Trophoblast cell (in vitro differentiated cells and primary cell): Measurements from ENCODE around the gene PRELID2.

Experiments
- DNase-seq, 2 donors: peaks; one replicate each; pipeline ENCODE4 v3.0.0-alpha.2; 2016
- H2AFZ ChIP-seq: 2 replicates; pipeline ENCODE4 v1.6.1; 2013; ENCODE audit warnings: low read length, moderate library complexity, mild to moderate bottlenecking; ENCODE audit not compliant: insufficient read depth, poor library complexity
- H2AK5ac ChIP-seq: 2 replicates; pipeline ENCODE4 v1.6.1; 2013; ENCODE audit warnings: mild to moderate bottlenecking, low read length
- H2BK120ac ChIP-seq: 2 replicates; pipeline ENCODE4 v1.6.1; 2013; ENCODE audit warnings: low read length, mild to moderate bottlenecking, moderate library complexity; ENCODE audit not compliant: insufficient read depth, poor library complexity
- H2BK12ac ChIP-seq: 2 replicates; pipeline ENCODE4 v1.6.1; 2013; ENCODE audit warnings: mild to moderate bottlenecking, low read length, moderate library complexity
- H2BK5ac ChIP-seq: 2 replicates; pipeline ENCODE4 v1.6.1; 2013; ENCODE audit warnings: low read length, low read depth, moderate library complexity, mild to moderate bottlenecking; ENCODE audit not compliant: poor library complexity
- H3K14ac ChIP-seq: 2 replicates; pipeline ENCODE4 v1.6.1; 2013; ENCODE audit warnings: mild to moderate bottlenecking, low read length
- H3K18ac ChIP-seq: 2 replicates; pipeline ENCODE4 v1.6.1; 2013; ENCODE audit warnings: mild to moderate bottlenecking, low read length
- H3K23ac ChIP-seq: 2 replicates; pipeline ENCODE4 v1.6.1; 2013; ENCODE audit warnings: low read length
- H3K27ac ChIP-seq: 2 replicates; pipeline ENCODE4 v1.5.1; 2013; ENCODE audit warnings: low read depth, mild to moderate bottlenecking, inconsistent platforms, low read length, moderate library complexity
- H3K27me3 ChIP-seq: 2 replicates; pipeline ENCODE4 v1.6.1; 2013; ENCODE audit warnings: inconsistent platforms, mild to moderate bottlenecking, low read length, moderate library complexity; ENCODE audit not compliant: insufficient read depth
- H3K36me3 ChIP-seq, 2 experiments: 1 replicate in 1 of 2; 2 replicates in 1 of 2; pipeline ENCODE4 v1.6.1; 2013; ENCODE audit warnings: low read length in 2 of 2, mild to moderate bottlenecking in 2 of 2, moderate library complexity in 1 of 2; ENCODE audit not compliant: insufficient read depth in 2 of 2, control insufficient read depth in 1 of 2
- H3K4ac ChIP-seq: 2 replicates; pipeline ENCODE4 v1.6.1; 2013; ENCODE audit warnings: low read depth, mild to moderate bottlenecking, low read length, moderate library complexity
- H3K4me1 ChIP-seq, 2 experiments: 1 replicate in 1 of 2; 2 replicates in 1 of 2; pipeline ENCODE4 v1.6.1; 2013; ENCODE audit warnings: low read length in 2 of 2, mild to moderate bottlenecking in 2 of 2, moderate library complexity in 1 of 2; ENCODE audit not compliant: insufficient read depth in 2 of 2, control insufficient read depth in 1 of 2
- H3K4me2 ChIP-seq: 2 replicates; pipeline ENCODE4 v1.6.1; 2013; ENCODE audit warnings: inconsistent platforms, mild to moderate bottlenecking, low read length, moderate library complexity
- H3K4me3 ChIP-seq: 2 replicates; pipeline ENCODE4 v1.5.1; 2013; ENCODE audit warnings: mild to moderate bottlenecking, low read depth, low read length, inconsistent platforms
- H3K79me1 ChIP-seq: one replicate; pipeline ENCODE4 v1.6.1; 2013; ENCODE audit warnings: low read length
- H3K79me2 ChIP-seq: 2 replicates; pipeline ENCODE4 v1.6.1; 2013; ENCODE audit warnings: low read length, mild to moderate bottlenecking; ENCODE audit not compliant: control insufficient read depth, insufficient read depth, poor library complexity
- H3K9ac ChIP-seq: 2 replicates; pipeline ENCODE4 v1.6.1; 2013; ENCODE audit warnings: mild to moderate bottlenecking, low read length
- H3K9me3 ChIP-seq: 2 replicates; pipeline ENCODE4 v1.6.1; 2013; ENCODE audit warnings: low read depth, mild to moderate bottlenecking, control low read depth, inconsistent platforms, low read length; ENCODE audit not compliant: insufficient read depth
- H4K12ac ChIP-seq: 2 replicates; pipeline ENCODE4 v1.6.1; 2013; ENCODE audit warnings: low read depth, mild to moderate bottlenecking, low read length, moderate library complexity
- H4K8ac ChIP-seq: 2 replicates; pipeline ENCODE4 v1.6.1; 2013; ENCODE audit warnings: low read depth, mild to moderate bottlenecking, low read length, moderate library complexity
- H4K91ac ChIP-seq: one replicate; pipeline ENCODE4 v1.6.1; 2013; ENCODE audit warnings: low read depth, mild to moderate bottlenecking, low read length, moderate library complexity
- WGBS: extraction: QIAGEN DNeasy Blood & Tissue Kit; methylation state at CpG from one replicate; pipeline ENCODE4 v1.1.7; 2013; ENCODE audit warnings: missing lambda C conversion rate; ENCODE audit not compliant: insufficient read length, insufficient coverage; ENCODE audit errors: extremely low coverage; 5-methylcytosine and 5-hydroxymethylcytosine counted together

The PRELID2 gene

DNA sequence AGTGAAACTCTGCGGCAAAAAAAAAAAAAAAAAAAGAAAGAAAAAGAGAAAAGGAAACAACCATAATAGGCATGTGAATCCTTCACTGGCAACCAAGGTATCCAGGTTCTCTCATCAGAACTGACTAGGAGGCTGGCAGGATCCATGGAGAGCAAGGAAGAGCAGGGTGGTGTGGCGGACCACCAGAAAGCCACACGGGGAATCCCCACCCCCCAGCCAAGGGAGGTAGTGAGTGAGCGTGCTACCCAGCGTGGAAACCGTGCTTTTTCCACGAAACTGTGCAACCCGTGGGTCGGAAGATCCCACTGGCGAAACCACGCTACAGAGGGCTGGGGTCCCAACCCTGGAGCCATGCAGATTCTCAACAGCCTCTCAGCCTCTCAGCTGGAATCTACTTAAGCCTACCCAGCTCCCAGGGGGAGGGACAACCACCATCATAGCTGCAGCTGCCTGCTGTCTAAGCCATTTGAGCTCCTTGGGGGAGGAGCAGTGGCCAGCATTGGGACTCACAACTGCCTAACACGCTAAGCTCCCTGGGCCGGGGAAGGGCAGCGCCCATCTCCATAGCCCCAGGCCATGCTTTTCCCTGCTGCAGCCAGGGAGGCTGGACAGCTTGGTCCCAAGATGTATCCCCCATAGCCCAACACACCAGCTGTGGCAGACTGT, 91.6 kb downstream of the PRELID2 start:
- Histone ChIP-seq H3K4ac (no peak overlapping the region), H4K8ac (no peak overlapping the region), H3K79me2 (no peaks in the 10 kb centered on the region), H3K4me1 (no peaks in the 10 kb centered on the region), H3K4me3 (no peak overlapping the region), H2AFZ (no peak overlapping the region), H2BK5ac (no peak overlapping the region), H2AK5ac (no peak overlapping the region), H3K14ac (no peak overlapping the region), H3K9ac (no peak overlapping the region), H4K12ac (no peak overlapping the region), H3K79me1 (no peaks in the 10 kb centered on the region), H4K91ac (no peak overlapping the region), H3K9me3 (peaks cover 2% of the 10 kb centered on the region), H3K4me2 (no peak overlapping the region), H3K27ac (no peak overlapping the region), H3K27me3 (no peaks in the 10 kb centered on the region), H3K23ac (no peak overlapping the region), H2BK120ac (no peak overlapping the region), H3K36me3 (no peaks in the 10 kb centered on the region), H3K18ac (no peak overlapping the region), H2BK12ac (no peak overlapping the region)
- no peak for DNase-seq
- no CpG with 5 or more reads among the region's 14 CpGs for WGBS

DNA sequence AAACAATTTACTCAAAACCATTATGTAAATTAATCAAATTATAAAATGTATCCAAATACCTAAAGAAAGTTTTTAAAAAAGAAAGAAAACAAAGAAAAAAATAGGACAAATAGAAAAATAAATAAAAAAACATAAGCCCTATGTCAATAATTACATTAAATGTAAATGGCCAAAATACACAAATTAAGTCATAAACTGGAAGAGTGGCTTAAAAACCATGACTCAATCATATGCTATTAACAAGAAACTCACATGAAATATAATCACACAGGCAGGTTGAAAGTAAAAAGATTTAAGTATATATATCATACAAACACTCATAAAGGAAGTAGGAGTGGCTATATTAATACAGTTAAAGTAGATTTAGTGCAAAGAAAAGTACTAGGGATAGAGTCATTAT, 95.3 kb downstream of the PRELID2 start:
- H3K79me2 ChIP-seq = no peaks in the 10 kb centered on the region
- no peak overlapping the region for H2BK12ac ChIP-seq
- H3K79me1 ChIP-seq = no peaks in the 10 kb centered on the region
- no peaks in the 10 kb centered on the region for H3K4me1 ChIP-seq
- H3K27me3 ChIP-seq = no peaks in the 10 kb centered on the region
- H2BK120ac ChIP-seq = no peak overlapping the region
- H3K4me2 ChIP-seq = no peak overlapping the region
- H3K14ac ChIP-seq = no peak overlapping the region
- no peak overlapping the region for H4K91ac ChIP-seq
- H4K12ac ChIP-seq = no peak overlapping the region
- no peak for DNase-seq
- H3K9me3 ChIP-seq = peaks cover 2% of the 10 kb centered on the region
- no peak overlapping the region for H3K4ac ChIP-seq
- H3K36me3 ChIP-seq = no peaks in the 10 kb centered on the region
- no peak overlapping the region for H2BK5ac ChIP-seq
- H2AK5ac ChIP-seq = no peak overlapping the region
- H4K8ac ChIP-seq = no peak overlapping the region
- no peak overlapping the region for H3K18ac ChIP-seq
- H3K23ac ChIP-seq = no peak overlapping the region
- no peak overlapping the region for H2AFZ ChIP-seq
- H3K27ac ChIP-seq = no peak overlapping the region
- H3K4me3 ChIP-seq = no peak overlapping the region
- H3K9ac ChIP-seq = no peak overlapping the region

DNA sequence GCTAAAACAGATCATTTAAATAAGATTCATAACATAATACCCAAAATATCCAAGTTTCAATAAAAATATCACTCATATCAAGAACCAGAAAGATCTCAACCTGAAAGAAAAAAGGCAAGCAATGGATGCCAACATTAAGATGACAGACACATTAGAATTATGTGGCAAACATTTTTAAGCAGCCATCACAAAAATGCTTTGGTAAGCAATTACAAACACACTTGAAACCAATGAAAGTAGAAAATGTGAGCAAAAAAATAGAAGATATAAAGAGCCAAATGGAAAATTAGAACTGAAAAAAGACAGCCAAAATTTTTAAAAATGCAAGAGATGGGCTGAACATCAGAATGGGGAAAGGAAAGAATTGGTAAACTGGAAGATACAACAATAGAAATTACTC, 96.9 kb downstream of the PRELID2 start:
- Histone ChIP-seq H4K12ac (no peak overlapping the region), H2BK5ac (no peak overlapping the region), H3K27me3 (no peaks in the 10 kb centered on the region), H3K79me1 (no peaks in the 10 kb centered on the region), H2AFZ (no peak overlapping the region), H3K23ac (no peak overlapping the region), H3K4me2 (no peak overlapping the region), H3K14ac (no peak overlapping the region), H3K4me1 (no peaks in the 10 kb centered on the region), H3K4me3 (no peak overlapping the region), H3K9ac (no peak overlapping the region), H3K27ac (no peak overlapping the region), H3K36me3 (no peaks in the 10 kb centered on the region), H4K91ac (no peak overlapping the region), H3K18ac (no peak overlapping the region), H2BK120ac (no peak overlapping the region), H3K79me2 (no peaks in the 10 kb centered on the region), H3K9me3 (no peaks in the 10 kb centered on the region), H2BK12ac (no peak overlapping the region), H4K8ac (no peak overlapping the region), H2AK5ac (no peak overlapping the region), H3K4ac (no peak overlapping the region)
- DNase-seq = no peak

DNA sequence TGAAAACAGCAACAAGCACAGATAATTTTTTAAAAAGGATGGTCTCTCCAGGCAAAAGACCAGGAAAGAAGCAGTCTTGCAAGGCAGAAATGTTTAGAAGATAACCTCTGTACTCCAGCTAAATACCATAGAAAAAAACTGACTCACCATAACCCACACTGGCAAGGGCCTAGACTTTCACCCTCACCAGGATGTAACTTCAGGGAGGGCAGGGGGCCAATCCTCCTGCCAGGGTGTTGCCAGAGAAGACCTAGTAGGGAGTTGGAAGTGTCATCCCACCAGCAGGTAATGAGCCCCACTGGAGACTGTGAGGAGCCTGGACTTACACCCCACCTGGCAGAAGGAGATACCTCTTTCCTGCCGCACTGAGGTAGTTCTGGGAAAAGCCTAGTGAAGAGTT, 97.6 kb downstream of the PRELID2 start:
- no peak for DNase-seq
- no peaks in the 10 kb centered on the region for H3K79me1 ChIP-seq
- no peaks in the 10 kb centered on the region for H3K36me3 ChIP-seq
- no peak overlapping the region for H2AFZ ChIP-seq
- H3K27me3 ChIP-seq = no peaks in the 10 kb centered on the region
- H3K18ac ChIP-seq = no peak overlapping the region
- no peaks in the 10 kb centered on the region for H3K79me2 ChIP-seq
- H2BK5ac ChIP-seq = no peak overlapping the region
- H3K14ac ChIP-seq = no peak overlapping the region
- H2AK5ac ChIP-seq = no peak overlapping the region
- no peak overlapping the region for H3K27ac ChIP-seq
- H3K23ac ChIP-seq = no peak overlapping the region
- no CpG with 5 or more reads among the region's 1 CpG for WGBS
- no peaks in the 10 kb centered on the region for H3K4me1 ChIP-seq
- H3K9me3 ChIP-seq = no peaks in the 10 kb centered on the region
- no peak overlapping the region for H2BK120ac ChIP-seq
- H3K4me2 ChIP-seq = no peak overlapping the region
- H4K91ac ChIP-seq = no peak overlapping the region
- no peak overlapping the region for H4K12ac ChIP-seq
- H4K8ac ChIP-seq = no peak overlapping the region
- no peak overlapping the region for H2BK12ac ChIP-seq
- no peak overlapping the region for H3K9ac ChIP-seq
- no peak overlapping the region for H3K4me3 ChIP-seq
- H3K4ac ChIP-seq = no peak overlapping the region
